Renal cortex interstitium (tissue), 11 donors: ENCODE measurements around the gene SCOC. TPM values are rescaled to one million over a fixed set of nuclear protein-coding genes. Genes with fewer than 3 reads are reported as not detected.
A peak's percentile ranks its signal among the peaks of the same experiment; 100 is the strongest.

Source experiments
- DNase-seq, 11 donors: peaks; one replicate each; pipeline ENCODE4 v3.0.0-alpha.2; 2013; ENCODE audit warnings: low read depth in 9 of 11, low spot score in 4 of 11; ENCODE audit errors: extremely low read depth in 1 of 11
- polyA plus RNA-seq, 3 donors: library from polyadenylated mRNA; unstranded; fragments of 120-200 nt; gene quantifications; one replicate each; pipeline ENCODE4 v1.2.1, GENCODE V29; 2013; ENCODE audit not compliant: insufficient read length in 3 of 3

Gene SCOC
- polyA plus RNA-seq, 3 donors = 127 to 157 (median 139) TPM

- DNase-seq = no peak
Measured at GRCh38 chr4:140351093-140352075, 22.1 kb upstream of the SCOC start.

GRCh38 chr4:140353786-140354185 lies 19.7 kb upstream of the SCOC start:
- peak in 1 of 11 donors; percentile 43 for DNase-seq

- no peak for DNase-seq
Measured at GRCh38 chr4:140355288-140355687, 18.2 kb upstream of the SCOC start.

- no peak for DNase-seq
Measured at GRCh38 chr4:140357868-140358267, 15.6 kb upstream of the SCOC start.

- DNase-seq = no peak
Measured at GRCh38 chr4:140358281-140358680, 15.2 kb upstream of the SCOC start.

GRCh38 chr4:140359562-140360427 lies 13.7 kb upstream of the SCOC start:
- peak in 8 of 11 donors; percentile 76 to 87 (median 81) for DNase-seq

GRCh38 chr4:140361099-140361498 lies 12.3 kb upstream of the SCOC start:
- DNase-seq = no peak

GRCh38 chr4:140363051-140363450 lies 10.4 kb upstream of the SCOC start:
- DNase-seq = no peak

GRCh38 chr4:140363558-140363957 lies 9.9 kb upstream of the SCOC start:
- DNase-seq = no peak

- no peak for DNase-seq
Measured at GRCh38 chr4:140367738-140368137, 5.7 kb upstream of the SCOC start.

- DNase-seq = no peak
Measured at GRCh38 chr4:140368686-140369085, 4.8 kb upstream of the SCOC start.

- DNase-seq = peak in 4 of 11 donors; percentile 20 to 30 (median 26)
Measured at GRCh38 chr4:140372751-140373327, 607 bp upstream of the SCOC start.

- DNase-seq = no peak
Measured at GRCh38 chr4:140374130-140374477, 658 bp downstream of the SCOC start.

GRCh38 chr4:140382732-140383131 lies 9.3 kb downstream of the SCOC start:
- no peak for DNase-seq

- no peak for DNase-seq
Measured at GRCh38 chr4:140388015-140388414, 14.6 kb downstream of the SCOC start.

GRCh38 chr4:140395668-140396067 lies 22.2 kb downstream of the SCOC start:
- DNase-seq = no peak

- no peak for DNase-seq
Measured at GRCh38 chr4:140400111-140400510, 26.7 kb downstream of the SCOC start.

GRCh38 chr4:140406292-140406691 lies 32.8 kb downstream of the SCOC start:
- DNase-seq = no peak

- no peak for DNase-seq
Measured at GRCh38 chr4:140408974-140409373, 35.5 kb downstream of the SCOC start.
